B cell (primary cell): ENCODE measurements around the gene ST6GALNAC2.

Source experiments
- CTCF ChIP-seq: fragments of 200-600 bp; IDR thresholded peaks from one replicate; pipeline ENCODE4 v1.8.0; 2022; ENCODE audit warnings: antibody characterized with exemption, mild to moderate bottlenecking
- EZH2 ChIP-seq: IDR thresholded peaks from 2 replicates; pipeline ENCODE4 v1.6.1; 2012; ENCODE audit warnings: borderline replicate concordance, low read depth, mild to moderate bottlenecking, moderate library complexity, low read length; ENCODE audit not compliant: insufficient read depth, poor library complexity, severe bottlenecking

DNA sequence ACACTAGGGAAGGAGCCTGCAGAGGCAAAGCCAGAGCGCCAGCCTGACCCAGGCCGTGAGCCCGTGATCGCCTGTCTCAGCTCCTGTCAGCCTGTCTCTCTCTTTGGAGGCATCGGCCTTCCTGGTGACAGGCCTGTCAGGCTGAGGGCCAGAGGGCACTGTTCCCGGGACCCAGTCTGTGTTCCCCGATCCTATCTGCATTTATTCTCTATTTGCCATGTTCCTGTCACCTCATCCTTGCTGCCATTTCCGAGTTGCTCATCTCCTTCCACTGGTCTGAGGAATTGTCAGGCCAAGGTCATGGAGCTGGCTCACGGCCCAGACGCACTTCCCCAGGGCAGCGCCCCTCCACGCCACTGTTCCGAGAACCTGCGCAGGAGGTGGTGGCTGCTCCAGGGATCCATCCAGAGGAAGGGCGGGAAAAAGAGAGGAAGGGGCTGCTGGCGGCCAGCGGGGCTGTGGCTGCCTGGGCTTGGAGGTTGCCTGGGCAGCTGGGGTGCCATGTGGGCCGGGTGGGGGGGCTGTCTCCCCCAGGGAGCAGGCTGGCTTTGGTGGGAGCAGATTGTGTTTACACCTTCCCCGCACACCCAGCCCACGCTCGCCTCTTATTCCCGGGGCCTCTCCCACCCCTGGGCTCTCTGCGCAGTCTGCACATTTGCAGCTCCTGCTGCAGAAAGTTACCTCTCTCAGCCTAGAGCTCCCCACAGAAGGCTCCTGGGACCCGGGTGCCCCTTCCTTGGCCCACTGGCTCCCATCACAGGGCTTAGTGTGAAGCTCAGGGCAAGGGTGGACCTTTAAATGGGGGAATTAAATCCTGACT, 40.9 kb downstream of the ST6GALNAC2 start:
- TF ChIP-seq CTCF (no peak), EZH2 (no peak)
